NCI-H748 (cell line): ENCODE measurements around the gene LAMA5.

ENCODE experiments used
- DNase-seq: peaks from one replicate; lab custom pipeline; 2025; ENCODE audit not compliant: unreplicated experiment; lab: John Stamatoyannopoulos, UW

Gene LAMA5

DNA sequence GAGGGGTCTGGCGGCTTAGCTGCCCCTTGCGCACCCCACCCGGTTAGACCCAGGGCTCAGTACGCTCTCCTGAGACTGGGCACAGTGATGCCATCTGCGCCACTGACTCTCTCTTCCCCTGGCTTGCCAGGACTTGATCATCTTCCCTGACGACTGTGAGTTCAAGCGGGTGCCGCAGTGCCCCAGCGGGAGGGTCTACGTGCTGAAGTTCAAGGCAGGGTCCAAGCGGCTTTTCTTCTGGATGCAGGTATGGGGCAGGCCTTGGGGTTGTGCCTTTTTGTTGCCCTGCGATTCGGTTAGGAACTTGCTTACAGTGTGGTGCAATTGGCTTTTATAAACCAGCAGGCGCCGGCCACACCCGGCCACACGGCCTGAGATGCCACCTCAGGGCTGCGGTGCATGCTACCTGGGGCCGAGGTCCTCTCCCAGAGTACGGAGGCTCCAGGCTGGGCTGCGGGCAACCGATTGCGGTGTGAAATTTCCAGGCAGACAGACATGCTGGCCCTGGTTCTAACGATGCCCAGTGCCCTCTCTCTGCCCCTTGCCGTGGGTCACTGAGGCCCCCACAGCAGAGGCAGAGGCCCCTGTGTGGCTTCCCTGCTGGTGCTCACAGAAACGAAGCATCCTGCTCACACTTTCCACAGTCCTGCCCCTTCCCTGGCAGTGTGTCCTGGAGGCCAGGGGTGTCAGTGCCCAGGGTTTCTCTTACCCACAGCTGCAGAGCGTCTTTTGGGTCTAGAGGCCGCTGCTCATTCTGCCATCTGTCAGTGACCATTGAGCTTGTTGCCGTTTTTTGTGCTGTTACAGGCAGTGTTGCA lies 62.6 kb downstream of the LAMA5 start:
- no peak for DNase-seq

DNA sequence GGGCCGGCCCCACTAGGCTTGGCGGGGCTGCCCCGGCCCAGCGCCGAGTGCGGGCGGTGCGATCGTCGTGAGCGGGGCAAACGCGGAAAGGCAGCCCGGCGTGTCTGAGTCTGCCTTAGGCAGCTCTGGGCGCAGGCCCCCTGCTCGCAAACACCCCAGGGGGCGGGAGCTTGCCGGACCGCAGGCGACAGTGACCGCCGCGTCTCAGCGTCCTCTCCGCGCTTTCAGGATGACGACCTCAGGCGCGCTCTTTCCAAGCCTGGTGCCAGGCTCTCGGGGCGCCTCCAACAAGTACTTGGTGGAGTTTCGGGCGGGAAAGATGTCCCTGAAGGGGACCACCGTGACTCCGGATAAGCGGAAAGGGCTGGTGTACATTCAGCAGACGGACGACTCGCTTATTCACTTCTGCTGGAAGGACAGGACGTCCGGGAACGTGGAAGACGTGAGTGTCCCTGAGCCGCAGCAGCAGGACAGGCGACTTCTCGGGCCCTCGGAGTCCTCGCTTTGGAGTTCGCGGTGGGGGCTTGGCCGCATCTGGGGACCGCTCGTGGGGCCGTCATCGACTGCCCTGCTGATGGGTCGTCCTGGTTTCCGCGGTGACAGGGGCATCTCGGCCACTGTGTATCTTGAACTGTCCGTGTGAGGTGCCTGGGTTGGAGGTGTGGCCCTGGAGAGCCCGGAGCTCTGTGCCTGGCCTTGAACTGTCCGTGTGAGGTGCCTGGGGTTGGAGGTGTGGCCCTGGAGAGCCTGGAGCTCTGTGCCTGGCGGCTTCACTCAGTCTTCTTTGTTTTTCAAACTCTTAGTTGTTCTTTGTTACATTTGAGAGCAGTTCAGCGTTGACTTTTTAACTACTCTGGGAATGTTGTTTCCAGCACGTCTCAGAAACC lies 63.5 kb downstream of the LAMA5 start:
- DNase-seq, result peak; percentile 20

DNA sequence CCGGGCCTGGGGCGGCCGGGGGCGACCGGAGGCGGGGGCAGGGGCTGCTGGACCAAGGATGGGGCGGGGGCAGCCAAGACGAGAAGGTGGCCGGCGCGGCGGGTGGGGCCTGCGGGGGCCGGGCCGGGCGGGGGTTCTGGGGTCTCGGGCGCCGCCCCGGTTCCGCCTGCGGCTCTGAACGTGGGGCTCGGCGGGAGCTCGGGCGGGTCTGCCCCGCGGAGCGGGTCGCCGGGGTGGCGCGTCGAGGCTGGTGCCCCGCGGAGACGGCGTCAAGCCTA lies 64.1 kb downstream of the LAMA5 start:
- no peak for DNase-seq

DNA sequence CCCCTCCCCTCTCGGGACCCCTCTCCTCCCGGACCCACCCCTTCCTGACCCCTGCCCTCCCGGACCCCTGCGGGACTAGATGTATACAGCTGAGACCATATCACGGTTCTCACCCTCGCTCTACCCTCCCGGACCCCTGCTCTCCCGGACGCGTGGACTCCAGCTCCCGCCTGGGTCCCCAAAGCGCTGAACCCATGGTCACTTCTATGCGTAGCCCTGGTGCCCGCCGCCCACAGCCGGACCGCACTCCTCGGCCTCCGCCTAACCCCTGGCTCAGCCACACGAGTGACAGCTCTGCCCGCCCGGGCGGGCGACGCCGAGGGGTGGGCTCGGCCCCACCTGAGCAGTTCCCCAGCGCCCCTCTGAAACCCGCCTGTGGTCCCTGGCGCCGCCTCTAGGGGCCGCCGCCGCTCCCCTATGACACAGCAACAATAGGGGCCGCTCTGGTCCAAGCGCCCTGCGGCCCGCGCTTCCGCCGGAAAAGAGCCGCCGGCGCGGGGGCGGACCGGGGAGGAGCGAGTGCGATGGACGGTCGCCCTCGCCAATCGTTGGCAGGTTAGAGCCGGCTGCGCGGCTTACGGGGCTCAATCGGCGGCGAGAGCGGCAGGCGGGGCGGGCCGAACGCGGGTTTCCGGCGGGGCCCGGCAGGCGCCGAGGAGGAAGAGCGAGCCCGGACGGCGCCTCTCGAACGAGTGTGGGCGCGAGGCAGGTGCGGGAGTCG lies 64.6 kb downstream of the LAMA5 start, which contains the start of gene ADRM1:
ADRM1 (plus strand) TSS at position 657 of the 721 bp plus-strand sequence. CDS start 572 bp downstream, outside the sequence.
- peak; percentile 94 for DNase-seq

DNA sequence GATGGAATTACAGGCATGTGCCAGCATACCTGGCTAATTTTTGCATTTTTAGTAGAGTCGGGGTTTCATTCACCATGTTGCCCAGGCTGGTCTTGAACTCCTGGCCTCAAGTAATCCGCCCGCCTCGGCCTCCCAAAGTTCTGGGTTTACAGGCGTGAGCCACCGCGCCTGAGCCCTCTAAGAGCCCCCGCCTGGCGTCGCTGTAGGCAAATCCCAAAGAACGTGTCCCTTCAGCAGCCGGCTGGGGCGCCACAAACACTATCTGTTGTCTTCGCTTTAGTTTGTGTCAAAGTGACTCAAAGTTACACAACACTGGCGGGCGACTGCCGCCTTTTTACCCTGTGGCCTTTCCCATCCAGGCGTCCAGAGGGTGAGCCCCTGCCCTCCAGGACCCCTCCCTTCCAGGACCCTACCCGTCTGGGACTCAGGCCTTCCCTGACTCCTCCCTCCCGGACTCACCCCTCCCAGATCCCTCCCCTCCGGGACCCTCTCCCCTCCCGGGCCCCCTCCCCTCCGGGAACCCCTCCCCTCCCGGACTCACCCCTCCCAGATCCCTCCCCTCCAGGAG lies 65.3 kb downstream of the LAMA5 start:
- DNase-seq, result peak; percentile 86

DNA sequence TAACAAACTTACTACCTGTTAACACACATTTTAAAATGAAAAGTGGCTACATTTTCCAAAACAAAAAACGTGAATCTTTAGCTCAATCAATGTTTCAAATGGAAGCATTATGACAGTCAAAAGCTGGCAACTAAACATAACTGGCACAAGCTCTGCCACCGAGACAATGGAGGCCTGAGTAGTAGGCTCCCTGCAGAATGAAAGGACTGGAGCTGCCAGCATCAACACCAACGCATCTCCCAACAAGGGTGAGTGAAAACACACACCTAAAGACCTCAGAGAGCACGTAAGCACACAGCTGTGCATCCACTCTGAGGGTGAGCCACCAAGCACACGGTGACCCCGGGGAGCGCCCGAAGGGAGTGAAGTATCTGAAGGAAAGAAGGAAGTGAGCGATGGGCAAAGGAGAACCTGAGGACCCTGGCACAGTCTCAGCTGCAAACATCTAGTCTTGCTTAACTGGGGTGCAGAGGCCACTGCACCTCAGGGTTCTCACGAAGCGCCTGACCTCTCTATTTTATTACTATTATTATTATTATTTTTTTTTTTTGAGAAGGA lies 65.9 kb downstream of the LAMA5 start:
- DNase-seq, result no peak

DNA sequence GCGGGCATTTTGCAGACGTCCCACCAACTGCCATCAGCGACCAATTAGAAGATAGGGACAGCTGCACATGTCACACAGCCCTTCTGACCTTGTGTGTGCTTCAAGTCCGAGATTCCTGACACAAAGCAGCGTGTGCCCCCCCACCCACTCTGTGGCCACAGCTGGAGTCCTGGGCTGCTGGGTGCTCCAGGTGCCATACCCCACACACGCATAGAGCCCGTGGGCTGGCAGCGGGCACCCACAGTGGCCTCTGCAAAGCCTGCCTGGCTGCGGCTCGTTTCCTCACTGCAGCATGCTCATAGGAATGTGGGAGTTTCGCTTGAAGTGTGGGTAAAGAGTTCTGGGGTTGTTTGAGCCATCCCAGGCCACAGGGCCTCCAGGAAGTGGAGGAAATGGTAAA lies 66.8 kb downstream of the LAMA5 start:
- no peak for DNase-seq

DNA sequence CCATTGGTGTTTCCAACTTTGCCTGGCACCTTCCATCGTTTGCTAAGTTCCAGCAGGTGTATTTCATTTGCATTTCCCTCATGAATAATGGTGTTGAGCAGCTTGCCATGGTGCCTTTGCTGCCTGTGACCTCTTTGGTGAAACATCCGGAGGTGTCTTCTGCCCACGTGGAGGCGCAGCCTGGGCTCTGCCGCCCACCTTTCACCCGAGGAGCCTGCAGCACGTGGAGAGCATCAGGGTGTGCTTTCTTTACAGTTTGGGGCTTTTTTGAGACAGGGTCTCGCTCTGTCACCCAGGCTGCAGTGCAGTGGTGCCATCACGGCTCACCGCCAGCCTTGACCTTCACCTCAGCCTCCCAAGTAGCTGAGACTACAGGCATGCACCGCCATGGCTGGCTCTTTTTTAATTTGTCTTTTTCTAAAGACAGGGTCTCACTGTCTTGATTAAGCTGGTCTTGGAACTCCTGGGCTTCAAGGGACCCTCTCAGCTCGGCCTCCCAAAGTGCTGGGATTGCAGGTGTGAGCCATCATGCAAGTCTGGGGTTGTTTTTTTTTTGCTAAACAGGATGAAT lies 67.4 kb downstream of the LAMA5 start:
- DNase-seq, result no peak

DNA sequence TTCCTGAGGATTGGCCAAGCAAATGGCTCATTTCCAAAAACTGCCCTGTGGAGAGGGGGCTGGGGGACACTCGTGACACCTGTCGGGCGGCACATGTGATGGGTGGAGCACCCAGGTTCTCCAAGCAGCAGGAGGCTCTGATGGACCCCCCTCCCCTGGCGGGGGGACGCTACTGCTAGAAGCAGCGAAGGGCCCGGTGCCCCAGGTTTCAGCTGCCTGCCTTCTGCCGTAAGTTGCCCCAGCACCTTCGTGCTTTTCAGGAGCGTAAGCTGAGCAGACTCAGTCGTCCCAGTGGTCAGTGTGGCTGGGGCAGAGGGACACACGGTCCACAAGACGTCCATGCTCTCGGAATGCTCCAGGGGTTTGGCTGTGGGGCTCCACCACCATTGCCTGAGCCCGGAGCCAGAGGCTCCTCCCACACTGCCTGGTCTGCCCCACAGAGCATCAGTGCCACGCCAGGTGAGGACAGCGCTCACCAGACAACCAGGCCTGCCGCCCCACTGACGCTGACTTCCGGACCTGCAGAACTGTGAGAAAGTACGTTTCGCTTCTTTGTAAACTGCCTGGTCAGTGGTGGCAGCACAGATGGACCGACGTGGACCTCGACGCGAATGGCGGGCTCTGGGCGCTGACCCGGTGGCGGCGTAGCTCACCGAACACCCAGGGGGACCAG lies 68.4 kb downstream of the LAMA5 start:
- DNase-seq, result no peak

DNA sequence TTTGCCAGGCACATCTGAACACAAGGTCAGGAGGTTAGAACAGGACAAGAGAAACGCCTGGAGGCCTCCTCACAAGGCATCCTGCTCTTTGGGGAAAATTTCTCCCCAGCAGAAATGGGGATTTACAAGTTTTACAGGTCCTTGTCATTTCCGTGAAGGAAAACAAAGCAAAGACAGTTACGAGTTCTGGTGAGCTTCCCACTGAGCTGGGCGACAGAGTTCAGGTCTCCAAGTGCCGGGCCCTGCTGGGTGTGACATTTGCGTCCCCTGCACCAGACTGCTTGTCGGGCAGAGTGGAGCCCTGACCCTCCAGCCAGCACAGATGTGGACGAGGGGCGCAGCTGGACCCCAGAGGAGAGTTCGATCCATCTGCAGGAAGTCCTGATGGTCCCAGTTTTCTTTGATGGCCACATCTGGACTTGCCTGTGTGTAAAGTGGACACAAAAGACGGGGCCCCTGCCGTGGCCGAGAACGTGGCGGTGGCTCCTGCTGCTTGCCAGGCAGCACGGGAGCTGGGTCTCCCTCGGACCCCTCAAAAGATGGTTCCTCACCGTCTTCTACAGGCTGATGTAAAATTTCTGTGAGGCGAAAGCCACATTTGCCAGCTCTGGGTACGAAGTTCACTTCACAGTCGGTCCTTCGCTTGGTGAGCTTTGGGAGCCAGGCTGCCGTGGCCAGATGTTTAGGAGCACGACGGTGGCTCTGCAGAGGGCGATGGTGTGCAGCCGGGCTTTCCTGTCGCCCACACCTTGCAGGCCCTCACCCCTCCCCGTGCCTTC lies 69.5 kb downstream of the LAMA5 start:
- DNase-seq, result no peak

DNA sequence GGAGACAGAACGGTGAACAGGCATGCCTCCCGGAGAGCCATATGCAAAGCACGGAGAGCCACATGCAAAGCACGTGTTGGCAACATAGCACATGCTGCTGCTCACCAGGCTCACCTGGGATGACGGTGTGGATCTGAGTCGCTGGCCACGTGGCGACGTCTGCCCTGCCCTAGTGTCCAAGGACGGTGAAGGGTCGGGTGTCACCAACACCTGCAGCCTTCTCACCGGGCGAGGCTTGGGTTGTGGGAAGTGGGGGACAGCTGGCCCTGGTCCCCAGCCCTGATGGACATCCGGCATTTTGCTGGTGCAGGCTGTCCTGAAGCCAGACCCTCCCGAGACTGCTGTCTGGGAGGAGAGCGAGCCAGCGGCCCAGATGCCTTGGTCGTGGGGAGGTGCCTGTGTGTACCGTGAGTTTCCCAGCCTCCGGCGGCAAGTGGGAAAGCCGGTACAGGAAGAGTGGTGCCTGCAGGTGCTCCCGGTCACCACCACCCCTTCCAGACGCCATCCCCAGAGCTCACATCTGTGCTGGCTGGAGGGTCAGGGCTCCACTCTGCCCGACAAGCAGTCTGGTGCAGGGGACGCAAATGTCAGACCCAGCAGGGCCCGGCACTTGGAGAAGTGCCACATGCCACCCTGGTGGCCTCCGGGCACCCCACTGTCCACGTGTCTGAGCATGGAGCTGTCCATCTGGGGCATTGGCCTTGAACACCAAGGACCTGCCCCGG lies 70.2 kb downstream of the LAMA5 start:
- DNase-seq, result no peak

DNA sequence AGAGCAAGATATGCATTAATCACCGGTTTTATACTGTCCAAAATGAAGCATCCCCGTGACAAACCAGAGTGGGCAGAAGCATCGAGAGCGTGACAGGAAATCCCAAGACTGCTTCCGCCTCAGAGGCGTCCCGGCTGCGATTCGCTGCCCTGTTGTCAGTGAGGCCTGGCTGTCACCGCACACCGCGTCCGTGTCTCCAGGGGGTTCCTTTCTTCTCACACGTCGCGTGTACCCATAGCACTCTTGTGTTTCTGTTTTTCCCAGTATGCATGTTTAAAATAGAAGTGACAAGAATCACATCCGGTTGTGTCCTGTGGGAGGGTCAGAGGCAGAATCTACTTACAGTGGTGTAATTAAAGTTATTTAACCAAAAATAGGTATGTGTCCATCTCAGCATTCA lies 72.6 kb downstream of the LAMA5 start:
- no peak for DNase-seq

DNA sequence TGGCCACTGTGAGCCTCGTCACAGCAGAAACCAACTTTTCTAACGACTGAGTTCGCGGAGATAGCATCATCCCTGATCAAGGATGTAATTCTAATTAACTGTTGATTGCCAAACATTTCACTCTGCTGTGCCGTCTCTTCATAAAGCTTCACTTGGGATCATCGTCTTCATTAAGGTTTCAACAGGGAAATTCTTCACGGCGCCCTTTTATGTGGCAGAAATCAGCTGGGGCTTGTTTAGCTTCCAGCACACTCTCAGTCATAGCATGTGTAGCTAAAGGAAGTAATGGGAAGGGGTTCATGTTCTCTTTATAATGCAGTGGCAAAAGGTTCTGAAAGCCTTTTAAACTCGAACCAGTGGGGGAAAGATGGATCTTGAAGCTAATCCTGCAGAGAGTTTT lies 73.2 kb downstream of the LAMA5 start:
- no peak for DNase-seq

DNA sequence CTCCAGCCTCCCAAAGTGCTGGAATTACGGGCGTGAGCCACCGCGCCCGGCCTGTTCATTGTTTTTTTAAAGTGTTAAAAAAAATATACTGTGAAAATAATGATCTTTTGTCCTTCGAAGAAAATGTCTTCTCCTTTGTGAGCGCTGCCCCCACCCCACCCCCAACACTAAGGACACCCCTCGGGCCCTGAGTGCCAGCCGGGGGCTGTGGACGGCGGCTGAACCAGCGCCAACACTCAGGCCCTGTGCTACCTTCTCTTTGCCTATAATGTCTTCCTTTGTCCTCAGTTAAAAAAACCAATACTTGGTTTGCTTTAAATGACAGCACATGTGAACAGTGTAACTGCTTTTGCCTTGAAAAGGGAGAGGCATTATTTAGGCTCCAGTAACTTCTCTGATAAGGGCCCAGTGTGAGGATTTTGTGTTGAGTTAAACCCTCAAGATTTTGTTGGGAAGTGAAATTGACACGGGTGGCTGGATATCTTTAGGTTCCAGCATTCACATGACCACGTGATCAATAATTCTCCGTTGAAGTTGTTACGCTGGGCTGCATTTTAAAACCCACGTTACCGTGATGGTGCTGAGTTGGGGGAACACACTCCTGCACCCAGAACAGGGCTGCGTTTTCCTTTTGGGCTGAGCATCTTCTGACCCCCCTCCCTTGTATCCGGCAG lies 73.9 kb downstream of the LAMA5 start:
- DNase-seq, result no peak

DNA sequence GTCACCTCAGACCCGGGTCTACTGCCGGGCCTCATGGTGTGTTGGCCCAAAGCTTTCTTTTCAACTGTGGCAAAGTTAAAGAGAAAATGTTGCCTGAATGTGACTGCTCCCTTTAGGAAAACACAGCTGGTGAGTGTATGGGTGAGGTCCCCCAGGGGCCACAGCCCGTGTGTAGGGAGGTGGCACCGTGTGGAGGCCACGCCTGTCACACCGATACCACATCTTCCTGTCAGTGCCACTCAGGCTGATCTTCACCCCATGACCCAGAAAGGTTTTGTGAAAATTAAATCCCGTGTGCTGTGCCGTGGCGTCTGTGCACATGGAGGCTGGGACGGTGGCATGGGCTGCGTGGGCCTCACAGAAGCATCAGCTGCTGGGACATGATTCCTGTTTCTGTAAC lies 75.0 kb downstream of the LAMA5 start:
- no peak for DNase-seq

DNA sequence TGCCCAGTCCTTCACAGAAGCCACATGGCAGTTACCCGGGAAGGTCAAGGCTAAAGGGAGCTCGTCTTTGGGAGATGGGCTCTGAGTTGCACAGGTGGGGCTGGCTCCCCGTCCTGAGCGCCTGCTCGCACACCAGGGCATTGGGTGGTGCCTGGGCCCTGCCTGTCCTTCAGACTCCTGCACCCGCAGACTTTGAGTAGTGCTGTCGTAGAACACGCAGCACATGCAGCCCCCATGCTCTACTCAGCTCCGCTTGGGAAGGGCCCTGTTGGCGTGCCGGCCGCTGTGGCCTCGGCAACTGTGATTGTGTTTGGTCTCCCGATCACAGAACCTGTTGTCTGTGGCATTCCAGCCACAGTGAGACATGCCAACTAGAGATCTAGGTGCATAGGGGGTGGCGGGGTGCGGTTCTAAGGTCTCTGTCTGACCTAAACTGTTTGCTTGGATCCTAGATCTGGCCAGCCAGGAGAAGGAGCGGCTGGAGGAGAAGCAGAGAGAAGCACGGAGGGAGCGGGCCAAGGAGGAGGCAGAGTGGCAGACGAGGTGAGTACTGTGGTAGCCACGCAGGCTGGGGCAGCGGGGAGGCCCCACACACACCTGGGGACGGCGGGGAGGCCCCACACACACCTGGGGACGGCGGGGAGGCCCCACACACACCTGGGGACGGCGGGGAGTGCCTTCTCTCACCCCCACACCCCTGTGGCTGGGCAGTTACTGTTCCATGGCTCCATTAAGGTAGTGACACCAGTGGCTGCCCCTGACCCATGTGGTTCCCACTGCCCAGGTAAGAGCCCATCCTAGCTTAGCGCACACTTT lies 75.7 kb downstream of the LAMA5 start:
- DNase-seq, result no peak

DNA sequence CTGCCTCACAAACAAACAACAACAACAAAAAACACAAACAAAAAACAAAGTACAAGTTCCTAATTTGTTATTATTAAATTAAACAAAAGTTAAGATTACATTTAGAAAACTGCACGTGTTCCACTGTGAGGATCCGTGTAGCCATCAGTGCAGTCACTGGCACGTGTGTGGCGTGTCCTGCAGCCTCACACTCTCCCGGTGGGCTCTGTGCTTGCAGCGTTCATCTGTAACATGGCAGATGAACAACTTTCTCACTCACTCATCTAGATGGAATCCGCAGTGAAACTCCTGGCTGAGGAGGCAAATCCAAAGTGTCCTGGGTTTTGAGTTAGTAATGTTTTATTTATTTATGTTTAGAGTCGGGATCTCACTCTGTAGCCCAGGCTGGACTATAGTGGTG lies 77.2 kb downstream of the LAMA5 start:
- DNase-seq, result no peak
